NCI-H2107 (cell line): ENCODE results near the gene MTM1.

Experiments used
- DNase-seq: peaks from one replicate; lab custom pipeline; 2025; lab: John Stamatoyannopoulos, UW

The MTM1 gene

DNA sequence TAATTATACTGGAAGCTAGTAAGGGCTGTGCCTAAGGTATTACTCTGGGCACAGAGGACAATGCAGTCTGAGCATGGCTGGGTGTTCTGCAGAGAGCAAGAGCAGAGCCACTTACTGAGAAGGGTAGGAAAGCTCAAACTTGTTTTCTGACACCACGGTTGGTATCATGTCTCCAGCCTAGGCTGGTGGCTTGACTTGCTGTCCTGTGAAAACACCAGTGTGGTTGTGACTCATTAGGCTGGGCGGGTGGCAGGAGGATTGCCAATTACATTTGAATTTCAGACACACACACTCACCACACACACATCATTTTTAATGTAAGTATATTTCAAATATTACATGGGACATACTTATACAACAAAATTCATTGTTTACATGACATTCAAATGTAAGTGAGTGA, 19.7 kb upstream of the MTM1 start:
- no peak for DNase-seq

DNA sequence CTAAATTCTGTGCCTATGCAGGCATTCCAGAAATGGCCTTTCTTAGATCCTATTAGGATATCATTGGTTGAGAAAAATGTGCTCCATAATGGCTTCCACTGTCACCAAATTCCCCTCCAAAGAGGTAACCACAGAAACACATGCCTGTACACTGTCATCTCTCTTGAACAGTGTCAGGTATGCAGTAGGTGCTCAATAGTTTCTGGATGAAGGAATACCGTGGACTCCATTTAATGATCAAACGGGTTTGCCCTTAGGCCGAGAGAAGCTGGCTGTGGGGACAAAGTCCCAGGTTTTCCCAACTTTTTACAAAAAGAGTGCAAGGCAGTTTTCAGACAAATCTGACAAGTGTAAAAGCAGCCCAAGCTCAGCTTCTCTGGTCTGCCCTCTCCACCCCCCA, 16.5 kb upstream of the MTM1 start:
- no peak for DNase-seq

DNA sequence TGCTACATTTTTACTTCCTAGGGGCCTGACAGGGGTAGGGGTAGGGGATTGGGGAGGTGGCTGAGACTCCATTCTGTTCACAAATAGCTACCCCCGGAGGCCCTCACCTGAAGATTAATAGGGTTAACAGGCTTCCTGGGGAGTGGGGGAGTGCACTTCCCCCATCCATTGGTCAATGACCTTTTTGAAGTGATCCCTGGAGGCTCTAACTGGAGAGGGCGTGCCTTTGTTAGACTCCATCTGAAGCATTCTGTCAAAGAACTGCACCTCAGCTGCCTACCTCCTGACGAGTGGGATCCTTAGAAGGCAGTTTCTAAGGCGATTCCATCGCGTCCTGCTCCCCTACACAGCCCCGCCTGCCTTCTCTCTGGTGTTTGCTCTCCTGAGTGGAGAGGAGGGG, 10.0 kb upstream of the MTM1 start:
- no peak for DNase-seq

DNA sequence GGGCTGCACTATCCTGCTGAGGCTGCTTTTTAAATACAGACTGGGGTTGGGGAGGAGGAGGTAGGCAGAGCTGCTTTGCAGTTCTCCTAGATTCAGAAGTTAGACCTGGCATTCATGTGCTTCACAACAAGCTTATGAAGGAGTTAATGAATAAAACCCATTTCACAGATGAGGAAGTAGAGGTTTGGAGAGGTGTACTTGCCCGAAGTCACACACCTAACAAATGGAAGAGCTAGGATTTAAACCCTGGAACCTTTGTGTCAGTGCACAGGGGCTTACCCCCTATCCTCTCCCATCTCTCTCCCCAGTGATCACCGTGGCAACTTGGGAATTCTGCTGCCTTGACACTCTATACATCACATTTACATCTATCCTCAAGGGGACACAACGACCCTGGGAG, 3.6 kb upstream of the MTM1 start:
- DNase-seq = no peak

DNA sequence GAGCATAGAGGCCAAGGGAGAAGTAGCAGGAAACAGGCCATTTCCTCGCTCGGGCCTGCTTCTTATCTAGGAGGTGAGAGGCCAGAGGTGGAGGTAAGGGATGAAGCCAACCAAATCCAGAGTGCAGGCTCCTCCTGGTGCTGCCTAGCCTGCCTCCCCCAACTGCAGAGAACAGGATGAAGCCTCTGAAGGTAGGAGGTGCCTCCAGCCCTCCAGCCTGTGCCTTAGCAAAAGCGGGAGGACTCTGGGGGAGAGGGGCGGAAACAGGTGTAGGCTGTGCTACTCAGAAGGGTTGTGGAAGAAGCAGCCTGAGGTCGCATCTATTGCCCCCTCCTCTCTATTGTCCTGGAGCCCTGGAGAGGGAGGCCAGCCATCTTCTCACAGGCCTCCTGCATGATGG, 2.9 kb upstream of the MTM1 start:
- no peak for DNase-seq

DNA sequence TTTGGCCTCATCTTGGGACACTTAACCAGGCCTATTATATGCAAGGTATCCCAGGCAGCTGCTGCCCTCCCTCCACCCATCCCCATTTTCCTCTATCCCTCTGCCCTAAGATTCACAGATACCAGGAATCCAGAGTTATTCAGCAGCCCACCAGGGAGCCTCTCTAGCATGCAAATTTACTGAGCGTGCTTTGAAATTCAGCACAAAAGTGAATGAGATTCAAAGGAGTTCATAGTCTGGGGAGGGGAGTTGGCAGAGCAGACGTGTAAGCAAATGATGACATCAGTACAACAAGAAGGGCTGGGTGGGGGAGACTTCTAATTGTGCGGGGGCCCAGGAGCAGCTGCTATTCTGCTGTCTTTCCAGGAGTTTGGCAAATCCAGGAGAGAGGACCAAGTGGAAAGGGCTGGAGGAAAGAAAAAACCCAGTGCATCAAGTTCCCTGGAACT, 1.7 kb upstream of the MTM1 start:
- peak; percentile 71 for DNase-seq

DNA sequence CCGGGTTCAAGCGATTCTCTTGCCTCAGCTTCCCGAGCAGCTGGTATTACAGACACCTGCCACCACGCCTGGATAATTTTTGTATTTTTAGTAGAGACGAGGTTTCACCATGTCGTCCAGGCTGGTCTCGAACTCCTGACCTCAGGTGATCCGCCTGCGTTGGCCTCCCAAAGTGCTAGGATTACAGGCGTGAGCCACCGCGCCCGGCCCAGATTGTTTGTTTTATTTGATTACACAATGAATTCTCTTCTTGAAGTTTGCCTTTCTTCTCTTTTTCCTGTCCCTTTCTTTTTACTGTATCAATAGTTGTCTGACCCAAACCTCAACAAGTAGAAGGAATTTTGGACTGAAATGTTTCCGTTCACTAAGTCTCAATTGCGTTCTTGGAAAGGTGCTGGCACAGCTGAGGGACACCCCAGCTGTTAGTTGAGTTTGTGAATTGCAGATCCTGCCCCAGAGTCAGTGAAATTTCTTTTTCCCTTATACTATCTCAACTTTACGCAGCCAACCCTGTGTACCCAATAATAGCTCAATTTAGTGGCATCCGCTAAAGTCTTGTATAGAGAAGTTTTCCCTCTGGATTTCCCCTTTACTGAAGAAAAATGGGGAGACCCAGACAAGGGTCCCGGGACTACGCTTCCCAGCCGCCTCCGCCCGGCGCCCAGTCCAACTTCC, 639 bp upstream of the MTM1 start:
- DNase-seq = no peak

DNA sequence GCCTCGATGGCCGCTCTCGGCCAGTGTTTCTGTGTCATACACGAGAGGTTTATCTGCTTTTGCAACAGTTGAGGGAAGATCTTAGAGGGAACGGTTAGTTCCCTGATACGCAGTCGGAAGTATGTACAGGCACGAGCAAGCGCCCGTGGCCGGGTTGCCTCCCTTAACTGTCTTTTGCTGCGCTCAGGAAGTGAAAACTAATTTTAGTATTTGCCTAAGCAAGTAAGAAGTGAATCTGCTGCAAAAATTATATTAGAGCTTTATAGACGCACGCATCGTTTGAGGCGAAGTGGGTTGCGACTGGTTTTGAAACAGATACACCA, 695 bp downstream of the MTM1 start:
- no peak for DNase-seq

DNA sequence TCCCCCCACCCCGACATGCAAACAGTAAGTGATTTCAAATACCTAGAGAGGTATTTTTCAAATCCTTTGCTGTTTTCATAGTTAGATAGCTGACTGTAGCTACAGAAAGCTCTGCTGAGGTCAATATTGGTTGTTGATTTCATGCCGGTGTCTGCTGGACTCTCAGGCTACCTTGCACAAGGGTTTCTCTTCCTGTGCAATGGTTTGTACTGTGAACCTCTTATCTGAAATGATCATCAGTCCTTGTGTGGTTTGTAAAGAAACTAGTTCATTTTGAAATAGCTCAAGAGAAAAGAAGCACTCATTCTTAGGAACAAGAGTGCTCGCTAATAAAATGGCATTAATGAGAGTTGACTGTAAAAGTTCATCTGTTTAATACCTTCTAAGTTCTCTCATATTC, 2.1 kb downstream of the MTM1 start:
- DNase-seq = no peak

DNA sequence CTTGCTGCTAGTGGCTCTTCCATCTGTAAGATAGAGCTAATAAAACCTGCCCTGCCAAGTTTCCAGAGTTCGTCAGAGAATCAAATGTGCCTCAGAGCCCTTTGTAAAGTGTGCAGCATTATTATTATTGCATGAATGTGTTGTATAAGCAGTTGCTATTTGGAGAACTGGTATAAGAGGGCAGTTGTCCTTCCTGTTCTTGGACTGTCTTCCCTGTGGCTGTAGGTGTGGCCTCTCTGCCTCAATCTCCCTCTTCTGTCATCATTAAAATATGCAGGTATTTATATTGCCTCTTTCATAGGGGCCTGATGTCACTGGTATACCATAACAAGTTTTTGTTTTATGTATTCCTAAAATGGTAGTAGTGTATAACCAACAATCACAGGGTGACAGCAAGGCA, 3.8 kb downstream of the MTM1 start:
- no peak for DNase-seq

DNA sequence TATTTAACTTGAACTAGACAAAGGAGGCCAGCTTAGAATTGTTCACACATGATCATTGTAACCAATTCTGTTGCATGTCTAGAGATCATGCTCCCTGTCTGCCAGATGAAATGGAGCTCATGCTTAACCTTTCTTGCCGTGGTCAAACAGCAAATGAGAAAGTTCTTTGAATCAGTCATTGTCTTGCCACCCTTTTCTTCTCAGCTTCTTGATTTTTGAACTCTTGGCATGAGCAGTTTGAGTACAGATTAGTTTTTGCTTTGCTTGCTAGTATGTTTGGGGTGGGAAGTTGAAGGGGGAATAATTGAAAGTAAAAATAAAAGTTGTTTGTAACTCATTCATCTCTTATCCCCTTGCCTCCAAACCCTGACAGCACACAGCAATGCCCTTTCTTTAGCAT, 4.7 kb downstream of the MTM1 start:
- no peak for DNase-seq

DNA sequence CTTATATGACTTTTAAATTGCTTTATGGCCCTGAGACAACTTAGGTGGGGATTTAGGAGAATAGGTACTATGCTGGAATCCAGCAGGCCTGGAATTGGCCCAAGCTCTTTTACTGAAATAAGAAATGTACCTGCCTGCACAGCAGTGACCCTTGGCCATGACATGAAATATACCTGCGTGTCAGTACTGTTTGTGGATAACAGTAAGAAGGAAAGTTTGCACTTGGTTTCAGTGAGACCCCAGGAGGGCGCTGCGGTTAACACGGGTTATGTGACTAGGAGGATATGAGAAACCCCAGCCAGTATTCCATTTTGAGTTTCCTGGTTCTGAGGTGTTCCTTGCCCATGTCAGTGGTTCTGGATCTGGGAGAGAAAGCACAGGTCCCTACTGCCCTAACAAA, 5.3 kb downstream of the MTM1 start:
- no peak for DNase-seq

DNA sequence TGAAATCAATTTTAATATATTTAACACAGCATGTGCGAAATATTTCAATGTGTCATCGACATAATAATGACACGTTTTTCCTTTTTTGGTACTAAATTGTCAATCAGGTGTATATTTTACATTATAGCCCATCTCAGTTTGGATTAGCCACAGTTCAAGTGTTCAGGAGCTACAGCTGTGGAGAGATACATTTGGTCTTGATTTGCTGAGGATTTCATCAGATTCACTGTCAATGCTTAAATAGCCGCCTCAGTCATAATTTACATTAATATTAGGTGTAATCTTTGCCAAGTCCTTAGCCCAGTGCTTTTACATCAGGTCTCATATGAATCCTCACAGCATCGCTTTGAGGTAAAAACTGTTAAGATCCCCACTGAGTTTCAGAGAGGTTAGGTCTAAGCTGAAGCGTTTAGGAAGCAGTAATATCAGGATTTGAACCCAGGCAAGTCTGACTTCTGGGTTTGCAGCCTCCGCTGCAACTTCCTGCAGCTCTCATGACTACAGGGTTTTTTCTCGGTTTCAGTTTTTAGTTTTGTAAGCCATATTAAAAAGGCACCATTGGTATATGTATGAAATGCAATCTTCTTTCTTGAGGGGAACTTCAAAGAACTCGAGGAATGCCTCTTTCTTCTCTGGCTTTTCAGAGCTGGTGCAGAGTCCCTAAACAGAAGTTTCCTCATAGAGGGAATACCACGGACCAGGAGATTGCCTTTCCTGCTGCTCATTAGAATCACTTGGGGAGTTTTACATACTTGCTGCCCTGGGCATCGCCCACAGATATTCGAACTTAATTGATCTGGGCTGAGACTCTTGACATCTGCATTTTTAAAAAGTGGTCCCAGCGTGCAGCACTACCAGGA, 6.4 kb downstream of the MTM1 start:
- DNase-seq = no peak

DNA sequence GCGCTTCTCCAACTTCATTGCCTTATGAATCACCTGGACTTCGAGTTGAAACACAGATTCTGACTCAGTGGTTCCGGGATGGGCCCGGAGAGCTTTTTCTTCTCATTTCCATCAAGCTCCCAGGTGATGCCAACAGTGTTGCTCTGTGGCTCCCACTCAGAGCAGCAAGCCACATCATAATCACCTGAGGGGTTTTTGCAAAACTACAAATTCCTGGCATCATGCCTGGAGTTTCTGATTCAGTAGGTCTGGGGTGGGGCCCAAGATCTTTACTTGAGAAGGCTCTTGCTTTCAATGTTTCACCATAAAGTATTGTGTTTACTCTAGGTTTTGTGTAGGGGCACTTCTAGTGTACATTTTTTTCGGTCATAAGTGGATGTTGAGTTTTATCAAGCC, 7.0 kb downstream of the MTM1 start:
- no peak for DNase-seq

DNA sequence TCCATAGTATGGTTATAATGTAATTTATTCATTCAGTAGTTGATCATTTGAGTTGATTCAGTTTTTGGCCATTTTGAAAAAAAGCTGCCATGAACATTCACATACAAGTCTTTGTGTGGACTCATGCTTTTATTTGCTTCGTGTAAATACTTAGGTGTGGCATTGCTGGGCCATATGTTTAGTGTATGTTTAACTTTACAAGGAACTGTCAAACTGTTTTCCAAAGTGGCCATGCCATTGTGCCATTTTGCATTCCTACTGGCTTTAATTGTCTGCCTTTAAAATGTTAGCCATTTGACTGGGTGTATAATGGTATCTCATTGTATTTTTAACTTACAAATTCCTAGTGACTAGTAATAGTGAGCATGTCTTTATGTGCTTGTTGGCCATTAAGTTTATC, 8.8 kb downstream of the MTM1 start:
- DNase-seq = no peak

DNA sequence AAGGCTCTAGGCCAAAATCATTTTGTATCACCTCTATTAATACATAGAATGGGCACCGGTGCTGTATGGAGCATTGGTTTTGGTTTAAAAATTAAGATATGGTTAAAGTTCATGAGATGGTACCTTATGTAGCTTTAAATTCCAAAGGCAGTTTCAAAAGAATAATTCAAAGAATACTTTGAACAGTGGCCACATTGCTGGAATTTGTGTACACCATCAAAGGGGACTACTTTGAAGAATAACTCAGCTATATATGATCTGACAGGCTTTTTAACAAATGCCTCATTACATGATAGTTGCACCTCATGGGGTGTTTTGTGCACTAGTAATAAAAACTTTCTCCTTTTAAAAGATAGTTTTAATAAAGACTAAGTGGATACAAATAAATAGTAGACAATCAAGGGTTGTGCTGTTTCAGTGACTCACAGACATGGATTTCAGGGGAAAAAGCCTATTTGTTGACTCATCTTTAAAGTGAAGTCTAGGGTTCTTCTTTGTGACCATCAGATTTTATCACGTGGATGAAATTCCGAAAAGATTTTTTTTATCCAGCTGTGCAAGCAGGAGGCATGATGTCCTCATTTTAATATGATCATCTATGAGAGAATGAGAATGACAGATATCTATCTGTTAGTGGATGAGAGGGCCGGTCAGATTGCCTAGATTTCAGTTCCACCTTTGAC, 12.8 kb downstream of the MTM1 start:
- DNase-seq = no peak

DNA sequence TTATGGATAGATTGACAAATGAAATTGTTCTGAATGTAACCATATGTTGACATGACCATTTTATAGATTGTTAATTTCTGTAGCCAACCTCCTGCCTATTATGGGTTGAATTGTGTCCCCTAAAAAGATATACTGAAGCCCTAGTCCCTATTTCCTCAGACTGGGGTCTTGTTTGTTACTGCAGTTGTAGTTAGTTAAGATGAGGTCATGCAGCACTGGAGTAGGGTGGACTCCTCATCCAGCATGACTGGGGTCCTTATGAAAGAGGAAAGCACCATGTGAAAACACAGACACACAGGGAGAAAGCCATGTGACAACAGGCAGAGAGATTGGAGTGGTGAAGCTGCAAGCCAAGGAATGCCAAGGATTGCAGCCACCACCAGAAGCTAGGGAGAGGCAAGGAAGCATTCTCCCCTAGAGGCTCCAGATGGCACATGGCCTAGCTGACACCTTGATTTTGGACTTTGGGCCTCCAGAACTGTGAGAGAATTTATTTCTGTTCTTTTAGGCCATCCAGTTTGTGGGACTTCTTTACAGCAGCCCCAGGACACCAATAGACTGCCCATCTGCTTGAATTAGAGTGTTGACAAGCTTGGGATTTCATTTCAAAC, 14.0 kb downstream of the MTM1 start:
- no peak for DNase-seq

DNA sequence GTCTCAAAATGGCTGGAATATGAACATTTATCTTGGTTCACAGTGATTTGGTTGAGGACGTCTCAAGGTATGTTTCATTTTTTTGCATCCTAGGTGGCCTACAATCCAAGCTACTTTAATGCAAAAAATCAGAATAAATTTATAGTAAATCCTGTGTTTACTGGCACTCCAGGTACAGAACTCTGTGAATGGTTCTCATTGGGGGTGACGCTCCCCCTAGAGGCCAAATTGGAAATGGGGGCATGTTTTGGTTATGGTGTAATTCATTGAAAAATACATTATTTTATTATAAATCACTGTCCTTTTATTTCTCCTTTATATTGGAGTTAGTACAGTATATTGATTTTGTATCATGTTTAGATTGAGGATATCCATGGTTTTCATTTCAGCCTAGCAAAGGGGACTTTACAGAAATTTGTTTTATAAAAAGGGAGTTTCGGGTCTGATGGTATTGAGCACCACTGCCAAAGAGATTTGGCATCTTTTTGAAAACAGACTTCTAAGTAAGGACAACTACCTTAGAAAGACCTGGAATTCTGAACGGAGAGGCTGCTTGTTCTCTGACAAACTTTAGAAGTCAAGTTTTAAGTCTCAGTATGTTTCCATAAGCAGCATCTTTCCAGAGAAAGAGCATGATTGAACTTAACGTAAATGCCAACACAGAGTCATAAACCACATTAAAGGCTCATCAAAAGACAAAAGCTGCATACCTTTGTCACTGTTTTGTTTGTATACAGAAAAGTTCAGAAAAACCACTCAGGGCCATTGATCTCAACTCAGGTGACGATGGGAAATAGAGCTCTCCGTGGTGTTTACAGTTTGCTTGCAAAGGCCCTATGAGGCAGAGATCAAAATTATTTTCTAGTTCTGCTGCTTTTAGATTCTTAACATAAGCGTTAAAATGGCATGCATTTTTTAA, 19.4 kb downstream of the MTM1 start:
- no peak for DNase-seq

DNA sequence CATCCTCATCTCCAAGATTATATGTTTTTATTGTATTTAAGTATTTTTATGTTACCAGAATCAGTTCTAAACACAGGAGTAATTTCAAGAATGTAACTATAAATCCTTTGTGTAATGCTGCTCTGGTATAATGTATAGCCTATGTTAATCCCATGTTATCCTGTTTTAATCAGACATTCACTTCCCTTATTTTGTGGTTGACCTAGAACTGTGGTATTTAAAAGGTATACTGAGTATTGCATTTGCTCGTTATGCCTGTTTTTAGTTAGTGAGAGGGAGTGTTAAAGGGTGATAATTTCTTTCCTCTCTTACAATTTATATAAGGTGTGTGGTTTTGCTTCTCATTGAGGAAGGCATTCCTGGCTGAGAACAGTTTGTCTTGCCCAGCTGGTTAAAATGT, 26.2 kb downstream of the MTM1 start:
- no peak for DNase-seq

DNA sequence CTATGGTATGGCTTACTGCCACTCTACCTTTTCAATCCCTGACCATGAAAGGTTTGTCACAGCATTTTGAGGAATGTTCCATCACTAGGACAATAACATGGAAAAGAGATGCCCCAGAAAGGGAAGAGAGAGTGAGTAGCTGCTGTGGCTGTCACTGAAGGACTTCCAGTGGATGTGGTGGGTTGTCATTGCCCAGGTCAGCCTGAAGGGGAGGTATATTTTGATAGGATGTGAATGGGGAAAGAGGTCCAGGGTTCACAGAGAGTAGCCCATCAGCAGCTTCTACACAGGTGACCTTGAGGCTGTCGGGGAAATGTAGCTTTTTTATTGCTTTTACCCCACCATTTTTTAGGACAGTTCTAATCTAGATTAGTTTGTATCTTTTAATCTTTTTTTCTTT, 30.8 kb downstream of the MTM1 start:
- DNase-seq = no peak

DNA sequence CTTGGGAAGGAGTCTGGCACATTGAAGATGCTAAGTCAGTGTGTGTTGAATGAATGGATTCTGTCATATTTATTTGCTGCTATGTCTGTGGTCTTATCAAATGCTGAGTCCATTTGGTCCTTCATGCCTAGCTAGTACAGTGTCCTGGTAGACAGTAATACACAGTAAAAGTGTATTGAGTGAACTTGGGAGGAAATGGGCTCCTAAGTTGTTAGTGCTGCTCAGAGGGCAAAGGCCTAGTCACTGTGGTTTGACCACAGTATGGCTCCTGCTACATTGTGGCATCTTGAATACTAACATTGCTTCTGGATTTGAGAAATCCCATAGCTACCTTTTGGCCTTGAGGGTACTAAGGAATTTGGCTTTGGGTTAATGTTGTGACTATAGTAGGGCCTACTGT, 33.9 kb downstream of the MTM1 start:
- DNase-seq = no peak

DNA sequence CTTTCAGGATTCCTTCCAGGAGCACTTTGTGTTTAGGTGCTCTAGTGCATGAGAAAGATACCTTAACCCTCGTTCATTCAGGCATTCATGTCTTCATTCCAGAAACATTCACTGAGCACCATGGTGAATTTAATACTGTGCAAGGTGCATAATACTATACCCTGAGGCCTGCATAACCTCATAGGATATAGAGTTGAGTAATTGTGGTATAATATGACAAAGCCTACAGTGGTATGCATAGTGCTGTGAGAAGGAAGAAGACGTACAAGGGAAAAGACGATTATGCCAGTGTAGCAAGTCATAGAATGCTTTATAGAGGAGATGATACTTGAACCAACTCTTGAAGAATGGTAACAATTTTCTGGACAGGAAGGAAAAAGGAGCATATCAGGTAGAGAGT, 34.3 kb downstream of the MTM1 start:
- no peak for DNase-seq
